Esophagus squamous epithelium (tissue), 4 donors: ENCODE results near the gene MCC.

ENCODE experiments used
- POLR2A ChIP-seq, 4 donors: fragments of 450-650 bp; IDR thresholded peaks; one replicate each; pipeline ENCODE4 v1.6.1; 2017; ENCODE audit warnings: antibody characterized with exemption in 4 of 4, mild to moderate bottlenecking in 4 of 4, moderate library complexity in 3 of 4
- TF ChIP-seq, protein P1 (sequence below), 6 experiments: fragments of 450-650 bp in 4 of 6; fragments of 200-600 bp in 2 of 6; sonication (generic) in 2 of 6; IDR thresholded peaks; one replicate each; pipeline ENCODE4 v1.5.1; 2016 to 2019; ENCODE audit warnings: antibody characterized with exemption in 6 of 6, mild to moderate bottlenecking in 4 of 6, moderate library complexity in 4 of 6

DNA sequence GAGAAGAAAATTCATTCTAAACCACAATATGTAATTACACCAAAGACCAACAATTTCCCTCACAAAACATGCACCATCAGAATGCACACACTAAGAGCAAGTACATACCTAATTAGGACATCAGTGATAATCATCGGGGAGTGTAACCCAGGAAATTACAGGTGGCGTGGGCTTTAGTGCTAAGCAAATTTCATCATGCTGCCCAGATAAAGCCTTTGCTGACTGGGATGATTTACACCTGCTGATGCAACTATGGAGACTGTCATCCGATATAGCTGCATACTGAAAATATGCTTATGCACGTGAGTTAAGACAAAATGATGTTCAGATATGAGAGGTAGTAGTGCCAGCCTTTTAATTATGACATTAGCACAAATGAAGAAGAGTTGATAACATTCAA is 388.4 kb downstream of the MCC start:
- TF ChIP-seq, protein P1, sequence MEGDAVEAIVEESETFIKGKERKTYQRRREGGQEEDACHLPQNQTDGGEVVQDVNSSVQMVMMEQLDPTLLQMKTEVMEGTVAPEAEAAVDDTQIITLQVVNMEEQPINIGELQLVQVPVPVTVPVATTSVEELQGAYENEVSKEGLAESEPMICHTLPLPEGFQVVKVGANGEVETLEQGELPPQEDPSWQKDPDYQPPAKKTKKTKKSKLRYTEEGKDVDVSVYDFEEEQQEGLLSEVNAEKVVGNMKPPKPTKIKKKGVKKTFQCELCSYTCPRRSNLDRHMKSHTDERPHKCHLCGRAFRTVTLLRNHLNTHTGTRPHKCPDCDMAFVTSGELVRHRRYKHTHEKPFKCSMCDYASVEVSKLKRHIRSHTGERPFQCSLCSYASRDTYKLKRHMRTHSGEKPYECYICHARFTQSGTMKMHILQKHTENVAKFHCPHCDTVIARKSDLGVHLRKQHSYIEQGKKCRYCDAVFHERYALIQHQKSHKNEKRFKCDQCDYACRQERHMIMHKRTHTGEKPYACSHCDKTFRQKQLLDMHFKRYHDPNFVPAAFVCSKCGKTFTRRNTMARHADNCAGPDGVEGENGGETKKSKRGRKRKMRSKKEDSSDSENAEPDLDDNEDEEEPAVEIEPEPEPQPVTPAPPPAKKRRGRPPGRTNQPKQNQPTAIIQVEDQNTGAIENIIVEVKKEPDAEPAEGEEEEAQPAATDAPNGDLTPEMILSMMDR (IDR thresholded peaks at IDR 0.05), result no peak
- TF ChIP-seq POLR2A (IDR thresholded peaks at IDR 0.05), result no peak
